ENCODE data around the gene ATP9A. TPM values are rescaled to one million over a fixed set of nuclear protein-coding genes. Genes with fewer than 3 reads are reported as not detected.

ATP9A gene
- total and polyA plus RNA-seq, 4 donors, result 2.4 to 16.7 (median 9.9) TPM

DNA sequence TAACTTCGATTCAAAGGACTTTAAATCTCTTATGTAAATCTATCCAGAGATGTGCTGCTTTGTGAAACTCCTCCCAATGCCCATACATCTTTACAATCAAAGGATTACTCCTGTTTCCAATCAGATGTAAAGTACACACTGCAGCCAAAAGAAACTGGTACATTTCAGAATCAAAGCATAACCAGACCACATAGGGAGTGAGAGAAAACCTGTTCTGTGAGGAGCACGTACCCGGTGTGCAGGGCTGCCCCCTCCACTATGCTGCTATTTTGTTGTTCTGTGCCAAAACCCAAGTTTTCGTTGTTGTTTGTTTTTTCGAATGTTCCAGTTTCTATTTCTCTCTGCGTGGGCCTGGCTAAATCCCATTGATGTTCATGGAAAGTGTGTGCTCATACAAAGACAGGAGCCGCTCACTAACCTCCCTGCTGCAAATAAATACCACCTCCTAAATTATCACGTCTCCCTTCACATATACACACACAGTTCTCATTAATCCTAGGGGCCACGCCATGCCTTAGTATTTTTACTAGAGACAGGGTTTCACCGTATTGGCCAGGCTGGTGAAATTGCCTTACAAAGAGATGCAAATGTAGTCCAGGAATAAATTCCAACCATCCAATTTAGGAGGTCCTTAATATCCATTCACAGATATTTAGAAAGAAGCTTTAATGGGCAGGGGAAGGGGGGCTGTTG lies 52.9 kb downstream of the ATP9A start:
- H3K36me3 ChIP-seq (ENCODE audit: control insufficient read depth in 4 of 4, insufficient read depth in 3 of 4, low read depth in 1 of 4, low read length in 3 of 4), result peaks cover 0 to 4% (median 0%) of the 10 kb centered on the region in 4 donors
- no peak for DNase-seq (ENCODE audit: low spot score)
- H3K27me3 ChIP-seq (ENCODE audit: control insufficient read depth in 4 of 4, insufficient read depth in 4 of 4, low read length in 3 of 4), result no peaks in the 10 kb centered on the region
- no peak overlapping the region for H3K9ac ChIP-seq (ENCODE audit: low read depth in 1 of 2, low read length in 2 of 2)
- no peak for TF ChIP-seq HNF4A (conservative IDR thresholded peaks at IDR 0.05)
- TF ChIP-seq, protein P1, sequence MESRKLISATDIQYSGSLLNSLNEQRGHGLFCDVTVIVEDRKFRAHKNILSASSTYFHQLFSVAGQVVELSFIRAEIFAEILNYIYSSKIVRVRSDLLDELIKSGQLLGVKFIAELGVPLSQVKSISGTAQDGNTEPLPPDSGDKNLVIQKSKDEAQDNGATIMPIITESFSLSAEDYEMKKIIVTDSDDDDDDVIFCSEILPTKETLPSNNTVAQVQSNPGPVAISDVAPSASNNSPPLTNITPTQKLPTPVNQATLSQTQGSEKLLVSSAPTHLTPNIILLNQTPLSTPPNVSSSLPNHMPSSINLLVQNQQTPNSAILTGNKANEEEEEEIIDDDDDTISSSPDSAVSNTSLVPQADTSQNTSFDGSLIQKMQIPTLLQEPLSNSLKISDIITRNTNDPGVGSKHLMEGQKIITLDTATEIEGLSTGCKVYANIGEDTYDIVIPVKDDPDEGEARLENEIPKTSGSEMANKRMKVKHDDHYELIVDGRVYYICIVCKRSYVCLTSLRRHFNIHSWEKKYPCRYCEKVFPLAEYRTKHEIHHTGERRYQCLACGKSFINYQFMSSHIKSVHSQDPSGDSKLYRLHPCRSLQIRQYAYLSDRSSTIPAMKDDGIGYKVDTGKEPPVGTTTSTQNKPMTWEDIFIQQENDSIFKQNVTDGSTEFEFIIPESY (IDR thresholded peaks at IDR 0.05), result no peak
- TF ChIP-seq NR2F2 (IDR thresholded peaks at IDR 0.05), result no peak
- no peak for TF ChIP-seq HNF4G (IDR thresholded peaks at IDR 0.05)
- TF ChIP-seq RAD21 (IDR thresholded peaks at IDR 0.05), result no peak
- no peak for TF ChIP-seq ATF3 (IDR thresholded peaks at IDR 0.05)
- no peak for TF ChIP-seq GABPA (IDR thresholded peaks at IDR 0.05 in 1 of 2, conservative IDR thresholded peaks at IDR 0.05 in 1 of 2)
- TF ChIP-seq FOXA1 (IDR thresholded peaks at IDR 0.05), result no peak
- TF ChIP-seq, protein P2, sequence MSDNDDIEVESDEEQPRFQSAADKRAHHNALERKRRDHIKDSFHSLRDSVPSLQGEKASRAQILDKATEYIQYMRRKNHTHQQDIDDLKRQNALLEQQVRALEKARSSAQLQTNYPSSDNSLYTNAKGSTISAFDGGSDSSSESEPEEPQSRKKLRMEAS (IDR thresholded peaks at IDR 0.05), result no peak
- TF ChIP-seq, protein P3, sequence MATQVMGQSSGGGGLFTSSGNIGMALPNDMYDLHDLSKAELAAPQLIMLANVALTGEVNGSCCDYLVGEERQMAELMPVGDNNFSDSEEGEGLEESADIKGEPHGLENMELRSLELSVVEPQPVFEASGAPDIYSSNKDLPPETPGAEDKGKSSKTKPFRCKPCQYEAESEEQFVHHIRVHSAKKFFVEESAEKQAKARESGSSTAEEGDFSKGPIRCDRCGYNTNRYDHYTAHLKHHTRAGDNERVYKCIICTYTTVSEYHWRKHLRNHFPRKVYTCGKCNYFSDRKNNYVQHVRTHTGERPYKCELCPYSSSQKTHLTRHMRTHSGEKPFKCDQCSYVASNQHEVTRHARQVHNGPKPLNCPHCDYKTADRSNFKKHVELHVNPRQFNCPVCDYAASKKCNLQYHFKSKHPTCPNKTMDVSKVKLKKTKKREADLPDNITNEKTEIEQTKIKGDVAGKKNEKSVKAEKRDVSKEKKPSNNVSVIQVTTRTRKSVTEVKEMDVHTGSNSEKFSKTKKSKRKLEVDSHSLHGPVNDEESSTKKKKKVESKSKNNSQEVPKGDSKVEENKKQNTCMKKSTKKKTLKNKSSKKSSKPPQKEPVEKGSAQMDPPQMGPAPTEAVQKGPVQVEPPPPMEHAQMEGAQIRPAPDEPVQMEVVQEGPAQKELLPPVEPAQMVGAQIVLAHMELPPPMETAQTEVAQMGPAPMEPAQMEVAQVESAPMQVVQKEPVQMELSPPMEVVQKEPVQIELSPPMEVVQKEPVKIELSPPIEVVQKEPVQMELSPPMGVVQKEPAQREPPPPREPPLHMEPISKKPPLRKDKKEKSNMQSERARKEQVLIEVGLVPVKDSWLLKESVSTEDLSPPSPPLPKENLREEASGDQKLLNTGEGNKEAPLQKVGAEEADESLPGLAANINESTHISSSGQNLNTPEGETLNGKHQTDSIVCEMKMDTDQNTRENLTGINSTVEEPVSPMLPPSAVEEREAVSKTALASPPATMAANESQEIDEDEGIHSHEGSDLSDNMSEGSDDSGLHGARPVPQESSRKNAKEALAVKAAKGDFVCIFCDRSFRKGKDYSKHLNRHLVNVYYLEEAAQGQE (IDR thresholded peaks at IDR 0.05), result no peak
- no peak for TF ChIP-seq FOXA2 (IDR thresholded peaks at IDR 0.05)
- TF ChIP-seq YY1 (IDR thresholded peaks at IDR 0.05), result no peak
- TF ChIP-seq CTCF (IDR thresholded peaks at IDR 0.05; ENCODE audit: low read depth, low read length, missing input control), result no peak
- TF ChIP-seq JUND (IDR thresholded peaks at IDR 0.05), result no peak
- no peak for TF ChIP-seq SP1 (IDR thresholded peaks at IDR 0.05)
- no peaks in the 10 kb centered on the region for H3K4me1 ChIP-seq (ENCODE audit: control insufficient read depth in 4 of 4, insufficient read depth in 4 of 4, low read length in 3 of 4)
- H3K9me3 ChIP-seq (ENCODE audit: control insufficient read depth in 4 of 4, low read length in 3 of 4), result no peaks in the 10 kb centered on the region
- WGBS, result 78% methylated on average over 10 of the region's 10 CpGs
- no peak overlapping the region for H3K4me3 ChIP-seq (ENCODE audit: low read depth in 1 of 3, low read length in 3 of 3)
- no peak overlapping the region for H3K27ac ChIP-seq (ENCODE audit: low read depth in 1 of 2, low read length in 2 of 2)

DNA sequence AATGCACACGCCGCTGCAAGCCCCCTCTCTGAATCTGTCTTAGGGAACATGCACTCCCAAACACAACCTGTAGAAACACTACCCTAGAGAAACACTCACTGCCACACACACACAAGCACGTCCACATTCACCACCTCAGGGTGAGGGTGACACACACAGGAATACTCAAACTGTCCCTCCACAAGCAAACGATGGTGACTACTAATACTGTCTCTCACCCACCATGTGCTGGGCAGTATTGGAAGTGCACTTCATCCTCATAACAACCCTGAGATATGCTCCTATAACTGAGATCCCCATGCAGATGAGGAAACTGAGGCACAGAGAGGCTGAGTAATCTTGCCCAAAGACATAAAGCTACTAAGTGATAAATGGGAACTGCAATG lies 55.0 kb downstream of the ATP9A start:
- TF ChIP-seq NR2F2 (IDR thresholded peaks at IDR 0.05) (no peak), GABPA (IDR thresholded peaks at IDR 0.05 in 1 of 2, conservative IDR thresholded peaks at IDR 0.05 in 1 of 2) (no peak), HNF4A (conservative IDR thresholded peaks at IDR 0.05) (no peak)
- H3K27me3 ChIP-seq (ENCODE audit: control insufficient read depth in 4 of 4, insufficient read depth in 4 of 4, low read length in 3 of 4), result no peaks in the 10 kb centered on the region
- no peak overlapping the region for H3K27ac ChIP-seq (ENCODE audit: low read depth in 1 of 2, low read length in 2 of 2)
- H3K36me3 ChIP-seq (ENCODE audit: control insufficient read depth in 4 of 4, insufficient read depth in 3 of 4, low read depth in 1 of 4, low read length in 3 of 4), result peaks cover 0 to 4% (median 0%) of the 10 kb centered on the region in 4 donors
- no peaks in the 10 kb centered on the region for H3K4me1 ChIP-seq (ENCODE audit: control insufficient read depth in 4 of 4, insufficient read depth in 4 of 4, low read length in 3 of 4)
- H3K9ac ChIP-seq (ENCODE audit: low read depth in 1 of 2, low read length in 2 of 2), result no peak overlapping the region
- WGBS, result 95% methylated on average over 4 of the region's 4 CpGs
- H3K4me3 ChIP-seq (ENCODE audit: low read depth in 1 of 3, low read length in 3 of 3), result no peak overlapping the region
- DNase-seq (ENCODE audit: low spot score), result no peak
- no peaks in the 10 kb centered on the region for H3K9me3 ChIP-seq (ENCODE audit: control insufficient read depth in 4 of 4, low read length in 3 of 4)

All from liver (tissue), 9 donors.